Progenitor cell of endocrine pancreas (in vitro differentiated cells): ENCODE results near the gene UBASH3B. TPM values are rescaled to one million over a fixed set of nuclear protein-coding genes. Genes with fewer than 3 reads are reported as not detected.
"Not testable (repeated sequence)": the region's sequence is repeated elsewhere in the genome, so short reads cannot be mapped to it uniquely, and the experiment has no call there.

Experiments used
- DNase-seq: peaks from one replicate; pipeline ENCODE4 v3.0.0; 2021; ENCODE audit warnings: low spot score; ENCODE audit not compliant: unreplicated experiment
- H3K27ac Mint-ChIP-seq: 2 replicates; pipeline ENCODE4 v1.8.0; 2021; ENCODE audit warnings: mild to moderate bottlenecking, moderate library complexity, mixed read lengths
- H3K27me3 Mint-ChIP-seq: 2 replicates; pipeline ENCODE4 v1.8.0; 2021; ENCODE audit warnings: mixed read lengths
- H3K36me3 Mint-ChIP-seq: 2 replicates; pipeline ENCODE4 v1.8.0; 2022; ENCODE audit warnings: mixed read lengths; ENCODE audit not compliant: insufficient read depth
- H3K4me1 Mint-ChIP-seq: 2 replicates; pipeline ENCODE4 v1.8.0; 2021; ENCODE audit warnings: low read depth, mixed read lengths
- H3K4me3 Mint-ChIP-seq: 2 replicates; pipeline ENCODE4 v1.8.0; 2021; ENCODE audit warnings: low read depth, mild to moderate bottlenecking, moderate library complexity, mixed read lengths
- H3K9me3 Mint-ChIP-seq: 2 replicates; pipeline ENCODE4 v1.8.0; 2021; ENCODE audit warnings: low read depth, mixed read lengths
- long read RNA-seq: library from polyadenylated mRNA; unstranded; transcript quantifications from one replicate; pipeline ENCODE4 v2.0.0, GENCODE V29; 2020
- total RNA-seq: library from RNA; stranded (reverse); gene quantifications from 2 replicates; pipeline ENCODE4 v1.2.1, GENCODE V29; 2021
- TF ChIP-seq, protein P1 (sequence below): fragments of 200-600 bp; sonication (generic); IDR thresholded peaks from one replicate; pipeline ENCODE4 v1.5.0; 2021; ENCODE audit warnings: antibody characterized with exemption, mild to moderate bottlenecking; ENCODE audit not compliant: unreplicated experiment

Gene UBASH3B, protein sequence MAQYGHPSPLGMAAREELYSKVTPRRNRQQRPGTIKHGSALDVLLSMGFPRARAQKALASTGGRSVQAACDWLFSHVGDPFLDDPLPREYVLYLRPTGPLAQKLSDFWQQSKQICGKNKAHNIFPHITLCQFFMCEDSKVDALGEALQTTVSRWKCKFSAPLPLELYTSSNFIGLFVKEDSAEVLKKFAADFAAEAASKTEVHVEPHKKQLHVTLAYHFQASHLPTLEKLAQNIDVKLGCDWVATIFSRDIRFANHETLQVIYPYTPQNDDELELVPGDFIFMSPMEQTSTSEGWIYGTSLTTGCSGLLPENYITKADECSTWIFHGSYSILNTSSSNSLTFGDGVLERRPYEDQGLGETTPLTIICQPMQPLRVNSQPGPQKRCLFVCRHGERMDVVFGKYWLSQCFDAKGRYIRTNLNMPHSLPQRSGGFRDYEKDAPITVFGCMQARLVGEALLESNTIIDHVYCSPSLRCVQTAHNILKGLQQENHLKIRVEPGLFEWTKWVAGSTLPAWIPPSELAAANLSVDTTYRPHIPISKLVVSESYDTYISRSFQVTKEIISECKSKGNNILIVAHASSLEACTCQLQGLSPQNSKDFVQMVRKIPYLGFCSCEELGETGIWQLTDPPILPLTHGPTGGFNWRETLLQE
- 2.4 and 4.9 TPM in 2 replicates for total RNA-seq
- long read RNA-seq, partial matches to known transcripts, result 1 of 2 reads
- long read RNA-seq, other reads (novel, unspliced or antisense), result 1 of 2 reads

DNA sequence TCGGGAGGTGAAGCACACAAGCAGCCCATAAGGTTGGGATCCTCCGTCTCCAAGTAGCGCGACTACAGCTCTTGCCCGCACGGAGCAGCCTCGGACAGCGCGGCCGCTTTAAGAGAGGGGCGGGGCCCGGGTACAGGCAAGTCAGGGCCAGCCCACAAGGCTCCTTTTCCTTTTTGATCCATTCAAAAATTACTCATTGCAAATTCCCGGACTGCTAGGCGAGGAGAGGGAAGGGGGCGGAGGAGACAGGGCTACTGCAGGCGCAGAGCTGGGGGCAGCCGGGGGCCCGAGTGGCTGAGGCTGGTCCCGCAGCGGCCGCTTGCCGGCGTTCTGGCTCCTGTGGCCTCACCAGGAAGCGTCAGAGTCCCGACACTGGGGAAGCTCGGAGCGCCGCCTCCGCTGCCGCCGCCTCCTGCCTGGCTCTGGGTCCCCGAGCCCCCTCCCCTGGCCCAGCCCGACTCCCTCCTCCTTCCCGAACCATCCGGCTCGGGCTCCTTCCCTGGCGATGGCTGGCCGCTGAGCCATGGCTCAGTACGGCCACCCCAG lies at the start of gene UBASH3B:
UBASH3B (plus strand) TSS at position 196 of the 546 bp plus-strand sequence; CDS start at position 524, 328 bp downstream.
- DNase-seq, result peak; percentile 59
- peaks cover 53% of the 10 kb centered on the region for H3K27me3 Mint-ChIP-seq
- H3K4me3 Mint-ChIP-seq, result peak within 1 kb of the TSS; percentile 91
- H3K36me3 Mint-ChIP-seq, result no peaks in the 10 kb centered on the region
- peaks cover 5% of the 10 kb centered on the region for H3K4me1 Mint-ChIP-seq
- H3K27ac Mint-ChIP-seq, result peak within 1 kb of the TSS; percentile 93
- TF ChIP-seq, protein P1, sequence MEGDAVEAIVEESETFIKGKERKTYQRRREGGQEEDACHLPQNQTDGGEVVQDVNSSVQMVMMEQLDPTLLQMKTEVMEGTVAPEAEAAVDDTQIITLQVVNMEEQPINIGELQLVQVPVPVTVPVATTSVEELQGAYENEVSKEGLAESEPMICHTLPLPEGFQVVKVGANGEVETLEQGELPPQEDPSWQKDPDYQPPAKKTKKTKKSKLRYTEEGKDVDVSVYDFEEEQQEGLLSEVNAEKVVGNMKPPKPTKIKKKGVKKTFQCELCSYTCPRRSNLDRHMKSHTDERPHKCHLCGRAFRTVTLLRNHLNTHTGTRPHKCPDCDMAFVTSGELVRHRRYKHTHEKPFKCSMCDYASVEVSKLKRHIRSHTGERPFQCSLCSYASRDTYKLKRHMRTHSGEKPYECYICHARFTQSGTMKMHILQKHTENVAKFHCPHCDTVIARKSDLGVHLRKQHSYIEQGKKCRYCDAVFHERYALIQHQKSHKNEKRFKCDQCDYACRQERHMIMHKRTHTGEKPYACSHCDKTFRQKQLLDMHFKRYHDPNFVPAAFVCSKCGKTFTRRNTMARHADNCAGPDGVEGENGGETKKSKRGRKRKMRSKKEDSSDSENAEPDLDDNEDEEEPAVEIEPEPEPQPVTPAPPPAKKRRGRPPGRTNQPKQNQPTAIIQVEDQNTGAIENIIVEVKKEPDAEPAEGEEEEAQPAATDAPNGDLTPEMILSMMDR, result peak; percentile 18
- no peaks in the 10 kb centered on the region for H3K9me3 Mint-ChIP-seq

DNA sequence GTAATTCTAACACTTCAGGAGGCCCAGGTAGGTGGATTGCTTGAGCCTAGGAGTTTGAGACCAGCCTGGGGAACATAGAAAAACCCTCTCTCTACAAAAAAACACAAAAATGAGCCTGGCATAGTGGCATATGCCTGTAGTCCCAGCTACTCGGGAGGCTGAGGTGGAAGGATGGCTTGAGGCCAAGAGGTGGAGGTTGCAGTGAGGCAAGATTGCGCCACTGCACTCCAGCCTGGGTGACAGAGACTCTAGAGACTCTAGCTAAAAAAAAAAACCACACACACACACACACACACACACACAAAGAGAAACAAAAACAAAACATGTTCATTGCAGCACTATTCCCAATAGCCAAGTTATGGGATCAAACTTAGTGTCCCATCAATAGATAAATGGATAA lies 48.4 kb upstream of the UBASH3B start:
- not testable (repeated sequence) for H3K9me3 Mint-ChIP-seq, H3K36me3 Mint-ChIP-seq, H3K4me3 Mint-ChIP-seq, H3K27me3 Mint-ChIP-seq, H3K27ac Mint-ChIP-seq, H3K4me1 Mint-ChIP-seq, DNase-seq

DNA sequence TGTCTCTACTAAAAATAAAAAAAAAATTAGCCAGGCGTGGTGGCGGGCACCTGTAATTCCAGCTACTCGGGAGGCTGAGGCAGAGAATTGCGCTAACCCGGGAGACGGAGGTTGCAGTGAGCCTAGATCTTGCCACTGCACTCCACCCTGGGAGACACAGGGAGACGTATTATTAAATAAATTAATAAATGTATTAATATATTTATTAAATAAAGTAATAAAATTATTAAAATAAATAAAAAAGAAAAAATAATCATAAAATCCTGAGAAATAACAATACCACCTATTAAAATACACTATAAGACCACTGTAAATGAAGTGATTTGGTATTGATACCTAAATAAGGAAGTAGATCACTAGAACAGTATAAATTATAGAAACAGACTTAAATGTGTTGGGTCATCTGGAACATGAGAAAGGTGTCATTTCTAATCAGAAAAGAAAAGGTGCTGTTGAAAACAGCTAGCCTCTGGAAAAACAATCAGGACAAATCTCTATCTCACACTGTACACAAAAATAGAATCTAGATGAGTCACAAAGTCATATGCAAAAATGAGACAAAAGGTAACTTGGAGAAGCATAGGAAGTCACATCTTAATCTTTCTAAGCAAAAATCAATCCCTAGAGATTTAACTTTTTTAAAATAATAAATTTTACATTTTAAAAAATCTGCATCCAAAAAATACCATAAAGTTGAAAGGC lies 43.2 kb upstream of the UBASH3B start:
- TF ChIP-seq, protein P1, result no peak
- Mint-ChIP-seq H3K9me3 (no peaks in the 10 kb centered on the region), H3K4me1 (no peaks in the 10 kb centered on the region), H3K4me3 (no peak overlapping the region), H3K27ac (no peak overlapping the region), H3K36me3 (no peaks in the 10 kb centered on the region), H3K27me3 (peaks cover 12% of the 10 kb centered on the region)
- DNase-seq, result no peak

DNA sequence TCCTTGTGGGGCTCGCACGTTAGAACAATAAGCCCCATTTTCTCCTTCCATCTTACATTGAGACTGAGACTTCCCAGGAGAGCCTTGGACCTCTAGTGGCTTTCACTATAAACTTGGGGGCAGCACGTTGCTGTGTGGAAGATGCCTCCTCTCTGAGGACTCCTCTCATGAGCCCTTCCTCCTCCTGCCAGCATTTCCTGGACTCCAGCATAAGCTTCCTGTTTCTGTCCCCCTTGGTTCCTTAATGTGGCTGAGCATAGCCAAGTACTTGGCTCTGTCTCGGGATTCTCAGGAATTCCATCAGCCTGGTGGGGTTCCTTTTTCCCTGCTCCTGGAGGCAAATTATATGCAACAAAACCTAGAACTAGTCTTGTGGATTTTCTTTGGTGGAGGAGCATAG lies 38.8 kb upstream of the UBASH3B start:
- Mint-ChIP-seq H3K36me3 (no peaks in the 10 kb centered on the region), H3K27ac (no peak overlapping the region), H3K4me3 (no peak overlapping the region), H3K27me3 (peaks cover 12% of the 10 kb centered on the region), H3K9me3 (peaks cover 4% of the 10 kb centered on the region), H3K4me1 (no peaks in the 10 kb centered on the region)
- TF ChIP-seq, protein P1, result no peak
- no peak for DNase-seq

DNA sequence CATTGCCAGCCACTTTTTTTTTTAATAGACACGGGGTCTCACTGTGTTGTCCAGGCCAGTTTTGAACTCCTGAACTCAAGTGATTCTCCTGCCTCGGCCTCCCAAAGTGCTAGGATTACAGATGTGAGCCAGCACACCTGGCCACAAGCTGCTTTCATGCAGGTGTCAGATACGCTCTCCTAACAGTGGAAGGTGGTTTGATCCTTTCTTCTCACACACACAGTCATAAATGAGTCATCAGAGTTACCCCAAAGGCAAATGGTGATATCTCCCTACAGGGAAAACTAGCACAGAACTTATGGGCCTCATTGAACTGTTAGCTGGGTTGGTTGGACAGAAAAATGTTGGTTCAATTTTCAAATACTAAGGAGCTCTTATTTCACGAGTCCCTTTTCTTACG lies 38.2 kb upstream of the UBASH3B start:
- H3K27ac Mint-ChIP-seq, result no peak overlapping the region
- no peak for DNase-seq
- TF ChIP-seq, protein P1, result no peak
- H3K4me1 Mint-ChIP-seq, result no peaks in the 10 kb centered on the region
- H3K36me3 Mint-ChIP-seq, result no peaks in the 10 kb centered on the region
- peaks cover 4% of the 10 kb centered on the region for H3K9me3 Mint-ChIP-seq
- peaks cover 14% of the 10 kb centered on the region for H3K27me3 Mint-ChIP-seq
- H3K4me3 Mint-ChIP-seq, result no peak overlapping the region
